Measurements from ENCODE around the gene FMR1NB. TPM values are rescaled to one million over a fixed set of nuclear protein-coding genes. Genes with fewer than 3 reads are reported as not detected.

The FMR1NB gene
- polyA plus RNA-seq, 4 donors: 0.13 to 0.25 (median 0.20) TPM; not detected in 1

DNA sequence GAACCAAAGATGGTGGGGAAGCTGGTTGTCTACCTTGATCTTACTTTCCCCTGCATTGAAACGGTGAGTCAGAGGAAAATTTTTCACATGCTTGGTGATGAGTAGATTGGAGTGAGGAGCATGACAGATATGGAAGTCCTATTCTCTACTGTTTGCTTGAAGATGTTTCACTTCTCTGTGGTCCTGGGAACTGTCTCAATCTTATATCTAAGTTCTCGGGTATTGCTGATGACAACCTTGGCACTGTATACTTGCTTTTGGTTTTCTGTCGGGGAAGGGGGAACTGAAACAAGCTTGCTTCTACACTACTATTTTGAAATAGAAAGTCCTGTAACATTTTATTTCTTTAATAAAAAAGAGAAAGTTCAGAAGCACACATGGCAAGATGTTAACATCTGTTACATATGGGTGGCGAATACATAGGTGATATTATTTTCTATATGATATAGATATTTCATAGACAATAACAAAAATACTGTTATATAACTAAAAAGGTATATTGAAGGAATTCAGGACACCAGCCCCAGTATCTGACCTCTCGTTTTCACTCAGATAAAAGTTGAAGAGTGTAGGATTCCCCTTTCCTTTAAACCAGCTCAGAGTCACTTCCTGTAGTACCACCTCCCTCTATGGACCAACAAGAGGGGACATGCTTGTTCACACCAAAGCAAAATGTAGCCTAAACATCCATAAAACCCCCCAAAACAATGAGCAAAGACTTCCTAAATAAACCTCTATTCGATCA lies 88.8 kb downstream of the FMR1NB start:
- no peak for DNase-seq (ENCODE audit: low read depth in 4 of 4, low spot score in 2 of 4)

DNA sequence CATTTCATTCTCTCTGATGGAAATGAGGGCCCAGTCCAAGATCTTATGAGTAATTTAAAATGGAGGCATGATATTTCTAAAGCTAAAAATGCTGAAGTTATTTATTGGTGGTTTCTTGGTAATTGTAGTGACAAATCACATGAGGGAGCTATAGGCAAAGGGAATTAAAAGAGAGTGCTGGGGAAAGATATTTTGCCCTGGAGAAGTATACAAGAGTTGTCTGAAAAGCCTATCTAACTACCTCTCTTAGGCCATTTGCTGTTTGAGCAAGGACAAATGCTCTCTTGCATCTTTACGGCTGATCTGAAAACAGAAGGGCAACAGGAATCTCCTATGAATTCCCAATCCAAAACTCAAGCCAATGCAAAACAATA lies 89.4 kb downstream of the FMR1NB start:
- no peak for DNase-seq (ENCODE audit: low read depth in 4 of 4, low spot score in 2 of 4)

Other genes with a start within 250 kb of the FMR1NB start
- 100 to 1,000 TPM in 1 of 4 donors, 10 to 100 TPM in 3; 58.0 to 112 (median 78.2) TPM for gene FMR1, start 69.4 kb upstream of the FMR1NB start, polyA plus RNA-seq (ENCODE audit: insufficient read length in 4 of 4)